Stimulated activated CD8-positive, alpha-beta memory T cell treated with anti-CD3 and anti-CD28 coated beads, Interleukin-7, amount 100 ng/mL, for 24 hours (primary cell): Measurements from ENCODE around the gene LMLN.
"Not testable (repeated sequence)": the region's sequence is repeated elsewhere in the genome, so short reads cannot be mapped to it uniquely, and the experiment has no call there.

ENCODE experiments used
- DNase-seq: peaks from one replicate; pipeline ENCODE4 v3.0.0-alpha.2; 2020; ENCODE audit warnings: low read depth

Gene LMLN, protein sequence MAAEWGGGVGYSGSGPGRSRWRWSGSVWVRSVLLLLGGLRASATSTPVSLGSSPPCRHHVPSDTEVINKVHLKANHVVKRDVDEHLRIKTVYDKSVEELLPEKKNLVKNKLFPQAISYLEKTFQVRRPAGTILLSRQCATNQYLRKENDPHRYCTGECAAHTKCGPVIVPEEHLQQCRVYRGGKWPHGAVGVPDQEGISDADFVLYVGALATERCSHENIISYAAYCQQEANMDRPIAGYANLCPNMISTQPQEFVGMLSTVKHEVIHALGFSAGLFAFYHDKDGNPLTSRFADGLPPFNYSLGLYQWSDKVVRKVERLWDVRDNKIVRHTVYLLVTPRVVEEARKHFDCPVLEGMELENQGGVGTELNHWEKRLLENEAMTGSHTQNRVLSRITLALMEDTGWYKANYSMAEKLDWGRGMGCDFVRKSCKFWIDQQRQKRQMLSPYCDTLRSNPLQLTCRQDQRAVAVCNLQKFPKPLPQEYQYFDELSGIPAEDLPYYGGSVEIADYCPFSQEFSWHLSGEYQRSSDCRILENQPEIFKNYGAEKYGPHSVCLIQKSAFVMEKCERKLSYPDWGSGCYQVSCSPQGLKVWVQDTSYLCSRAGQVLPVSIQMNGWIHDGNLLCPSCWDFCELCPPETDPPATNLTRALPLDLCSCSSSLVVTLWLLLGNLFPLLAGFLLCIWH

DNA sequence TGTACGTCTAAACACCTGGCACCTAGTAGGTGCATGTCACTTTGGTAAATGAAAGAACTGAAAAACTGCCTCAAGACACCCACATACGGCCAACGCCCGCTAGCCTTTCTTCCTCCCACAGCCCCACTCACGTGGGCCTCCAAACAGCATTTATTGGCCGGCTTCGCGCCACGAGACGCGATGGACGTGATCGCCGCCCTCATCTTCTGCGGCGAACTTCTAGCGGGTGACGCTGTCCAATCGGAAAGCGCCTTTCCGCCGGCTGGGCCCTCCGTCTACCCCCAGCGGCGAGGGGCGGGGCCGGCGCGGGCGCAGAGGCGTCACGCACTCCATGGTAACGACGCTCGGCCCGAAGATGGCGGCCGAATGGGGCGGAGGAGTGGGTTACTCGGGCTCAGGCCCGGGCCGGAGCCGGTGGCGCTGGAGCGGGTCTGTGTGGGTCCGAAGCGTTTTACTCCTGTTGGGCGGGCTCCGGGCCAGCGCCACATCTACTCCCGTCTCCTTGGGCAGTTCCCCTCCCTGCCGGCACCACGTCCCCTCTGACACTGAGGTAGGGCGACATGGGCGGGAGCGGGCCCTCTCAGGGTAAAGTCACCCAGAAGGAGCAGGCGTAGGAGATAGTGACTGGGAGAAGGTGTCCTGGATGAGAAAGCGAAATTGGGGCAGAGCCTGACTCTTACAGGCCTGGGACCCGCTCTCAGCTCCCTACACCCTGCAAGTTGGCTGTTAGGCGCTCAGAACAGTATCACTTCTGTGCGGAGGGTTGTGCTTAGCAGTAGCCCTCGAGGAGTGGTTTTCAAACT is at the start of gene LMLN:
Gene LMLN, plus strand, starts transcription at position 327 of the 803 bp plus-strand sequence. Its CDS starts 29 bp downstream, at position 356.
- peak; percentile 83 for DNase-seq

DNA sequence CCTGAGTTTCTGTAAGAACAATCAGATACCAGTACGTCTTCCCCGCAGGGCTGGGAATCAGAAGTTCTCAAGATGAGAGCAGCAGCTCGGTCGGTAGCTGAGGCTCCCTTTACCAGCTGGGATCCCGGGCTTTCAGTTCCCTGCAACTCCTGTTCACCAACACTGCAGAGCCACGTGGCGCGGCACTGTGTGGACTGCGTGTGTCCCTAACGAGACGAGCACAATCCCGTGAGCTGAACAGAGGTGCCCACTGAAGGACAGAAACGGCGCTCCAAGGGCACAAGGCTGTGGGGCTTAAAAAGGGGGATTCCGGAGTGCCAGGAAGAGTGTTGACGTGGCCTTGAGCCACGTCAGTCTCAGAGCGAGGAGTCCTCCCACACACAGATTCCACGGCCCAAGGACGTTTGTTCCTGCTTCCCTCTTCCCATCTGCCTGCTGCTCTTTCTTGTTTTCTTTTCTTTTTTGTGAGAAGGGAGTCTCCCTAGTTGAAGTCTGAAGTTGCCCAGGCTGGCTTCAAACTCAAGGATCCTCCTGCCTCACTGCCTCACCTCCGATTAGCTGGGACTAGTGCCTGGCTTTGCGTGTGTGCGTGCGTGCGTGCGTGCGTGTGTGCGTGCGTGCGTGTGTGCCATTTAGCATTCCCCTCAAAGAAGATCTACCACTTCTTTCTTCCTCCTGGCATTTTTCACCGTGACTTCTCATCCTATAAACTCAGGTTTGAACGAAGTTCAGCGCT is 47.1 kb upstream of the LMLN start:
- DNase-seq: no peak

DNA sequence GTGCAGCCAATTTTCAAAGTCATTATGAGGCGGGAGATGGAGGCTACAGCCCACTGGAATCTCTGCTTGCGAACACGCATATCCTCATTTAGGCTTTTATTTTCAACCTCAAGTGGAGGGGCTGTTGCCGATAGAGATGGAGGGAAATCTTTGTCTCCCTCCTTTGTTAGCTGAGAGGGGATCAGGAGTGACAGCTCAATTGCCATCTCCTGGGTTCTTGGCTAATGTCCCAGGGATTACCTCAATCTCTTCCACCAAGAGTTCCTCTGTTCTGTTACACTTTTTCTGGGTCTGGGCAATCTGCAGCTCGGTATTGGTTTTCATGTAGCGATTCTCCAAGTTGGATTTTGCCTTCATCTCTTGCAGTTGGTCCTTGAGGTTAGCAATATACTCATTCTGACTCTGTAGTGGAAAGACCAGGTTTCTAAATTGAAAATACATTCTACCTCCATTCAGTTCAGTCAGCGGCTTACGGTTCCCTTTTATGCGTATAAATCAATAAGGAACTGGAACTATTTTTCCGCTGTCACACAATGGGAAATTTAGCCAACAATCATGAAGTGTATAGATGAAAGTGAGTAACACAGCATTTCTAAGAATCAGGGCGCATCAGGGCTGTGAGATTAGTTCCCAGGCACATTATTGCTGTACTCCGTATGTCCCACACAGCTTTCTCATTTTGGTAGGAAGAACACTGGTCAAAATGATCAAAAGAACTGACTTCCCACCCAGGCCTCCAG is 46.2 kb upstream of the LMLN start:
- no peak for DNase-seq

DNA sequence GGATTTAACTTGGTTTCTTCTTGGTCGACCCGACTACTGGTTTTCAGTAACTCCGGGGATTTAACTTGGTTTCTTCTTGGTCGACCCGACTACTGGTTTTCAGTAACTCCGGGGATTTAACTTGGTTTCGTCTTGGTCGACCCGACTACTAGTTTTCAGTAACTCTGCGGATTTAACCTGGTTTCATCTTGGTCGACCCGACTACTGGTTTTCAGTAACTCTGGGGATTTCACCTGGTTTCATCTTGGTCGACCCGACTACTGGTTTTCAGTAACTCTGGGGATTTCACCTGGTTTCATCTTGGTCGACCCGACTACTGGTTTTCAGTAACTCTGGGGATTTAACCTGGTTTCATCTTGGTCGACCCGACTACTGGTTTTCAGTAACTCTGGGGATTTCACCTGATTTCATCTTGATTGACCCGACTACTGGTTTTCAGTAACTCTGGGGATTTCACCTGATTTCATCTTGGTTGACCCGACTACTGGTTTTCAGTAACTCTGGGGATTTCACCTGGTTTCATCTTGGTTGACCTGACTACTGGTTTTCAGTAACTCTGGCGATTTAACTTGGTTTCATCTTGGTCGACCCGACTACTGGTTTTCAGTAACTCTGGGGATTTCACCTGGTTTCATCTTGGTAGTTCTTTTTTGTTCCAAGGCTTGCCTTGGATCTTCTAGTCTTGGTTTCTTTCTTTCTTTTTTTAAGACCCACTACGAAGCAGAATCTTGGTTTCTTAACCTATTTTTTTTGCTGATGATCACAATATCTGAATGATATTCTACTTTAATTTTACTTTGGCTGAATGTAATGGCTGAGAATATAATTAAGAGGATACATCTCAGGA is 38.4 kb upstream of the LMLN start:
- not testable (repeated sequence) for DNase-seq

DNA sequence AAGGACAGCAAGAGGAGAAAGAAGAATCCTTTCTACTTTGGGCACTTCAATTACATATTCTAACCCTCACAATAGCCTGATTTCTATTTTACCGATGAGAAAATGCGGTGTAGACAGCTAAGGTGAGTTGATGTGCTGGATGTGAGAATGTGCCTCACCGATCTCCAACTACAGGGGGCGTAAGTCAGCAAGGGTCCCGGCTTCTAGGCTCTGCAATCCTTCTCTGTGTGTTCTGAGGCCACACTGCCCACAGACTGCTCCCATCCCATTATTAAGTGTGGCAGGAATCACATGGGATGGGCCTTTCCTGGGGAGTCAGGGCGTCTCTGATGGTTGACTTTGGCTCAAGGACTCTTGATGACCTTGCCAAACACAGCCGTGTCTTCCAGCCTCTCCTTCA is 33.6 kb upstream of the LMLN start:
- DNase-seq: no peak

DNA sequence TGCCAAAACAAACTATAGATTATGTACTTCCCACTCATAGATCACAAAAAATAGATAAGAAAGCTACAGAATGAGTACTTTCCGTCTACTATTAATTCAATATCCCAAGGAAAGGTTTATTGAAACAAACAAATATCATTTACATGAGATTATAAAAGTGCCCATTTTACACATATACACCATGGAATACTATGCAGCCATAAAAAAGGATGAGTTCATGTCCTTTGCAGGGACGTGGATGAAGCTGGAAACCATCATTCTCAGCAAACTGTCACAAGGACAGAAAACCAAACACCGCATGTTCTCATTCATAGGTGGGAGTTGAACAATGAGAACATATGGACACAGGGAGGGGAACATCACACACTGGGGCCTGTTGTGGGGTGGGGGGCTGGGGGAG is 32.4 kb upstream of the LMLN start:
- DNase-seq: not testable (repeated sequence)

DNA sequence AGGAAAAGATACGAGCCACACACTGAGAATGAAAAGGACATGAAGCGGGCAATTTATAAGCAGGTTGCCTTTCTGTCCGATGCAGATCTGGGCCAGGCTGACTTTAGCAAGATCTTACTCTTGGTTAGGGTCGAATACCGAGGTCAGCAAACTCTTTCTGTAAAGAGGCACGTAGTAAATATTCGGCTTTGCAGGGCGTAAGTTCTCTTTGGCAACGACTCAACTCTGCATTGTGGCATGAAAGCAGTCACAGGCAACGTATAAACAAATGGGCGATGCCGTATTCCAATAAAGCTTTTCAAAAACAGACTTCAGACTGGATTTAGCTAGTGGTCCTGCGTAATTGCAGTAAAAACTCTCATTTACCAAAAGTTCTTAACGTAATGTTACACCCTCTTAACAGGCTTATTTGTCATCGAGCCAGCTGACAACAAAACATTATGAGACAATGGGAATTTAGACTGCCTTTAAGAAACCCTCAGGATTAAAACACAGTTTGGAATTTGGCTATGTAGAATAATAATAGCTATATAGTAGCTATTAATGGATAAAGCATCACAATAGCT is 23.1 kb upstream of the LMLN start:
- no peak for DNase-seq

DNA sequence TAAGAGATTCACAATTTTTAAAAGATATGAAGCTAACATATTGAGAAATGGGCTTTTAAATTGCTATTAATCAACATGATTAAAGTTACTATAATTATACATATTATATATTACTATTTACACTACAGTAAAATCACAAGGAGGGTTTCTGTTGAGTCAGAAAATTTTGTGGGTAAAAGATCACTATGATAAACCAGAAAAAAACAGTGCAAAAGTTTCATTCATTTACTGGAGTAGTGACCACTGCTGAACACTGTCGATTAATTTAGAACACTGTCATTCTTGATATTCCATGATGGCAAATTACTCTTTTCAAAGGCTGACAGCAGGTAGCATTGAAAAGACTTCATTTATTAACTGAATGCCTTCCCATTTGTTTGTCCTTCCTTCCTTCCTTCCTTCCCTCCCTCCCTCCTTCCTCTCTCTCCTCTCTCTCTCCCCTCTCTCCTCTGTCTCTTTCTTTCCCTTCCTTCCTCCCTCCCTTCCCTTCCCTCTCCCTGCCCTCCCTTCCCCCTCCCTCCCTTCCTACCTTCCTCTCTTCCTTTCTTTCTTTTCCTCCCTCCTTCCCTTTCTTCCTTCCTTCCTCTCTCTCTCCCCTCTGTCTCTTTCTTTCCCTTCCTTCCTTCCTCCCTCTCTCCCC is 19.2 kb upstream of the LMLN start:
- DNase-seq: no peak

DNA sequence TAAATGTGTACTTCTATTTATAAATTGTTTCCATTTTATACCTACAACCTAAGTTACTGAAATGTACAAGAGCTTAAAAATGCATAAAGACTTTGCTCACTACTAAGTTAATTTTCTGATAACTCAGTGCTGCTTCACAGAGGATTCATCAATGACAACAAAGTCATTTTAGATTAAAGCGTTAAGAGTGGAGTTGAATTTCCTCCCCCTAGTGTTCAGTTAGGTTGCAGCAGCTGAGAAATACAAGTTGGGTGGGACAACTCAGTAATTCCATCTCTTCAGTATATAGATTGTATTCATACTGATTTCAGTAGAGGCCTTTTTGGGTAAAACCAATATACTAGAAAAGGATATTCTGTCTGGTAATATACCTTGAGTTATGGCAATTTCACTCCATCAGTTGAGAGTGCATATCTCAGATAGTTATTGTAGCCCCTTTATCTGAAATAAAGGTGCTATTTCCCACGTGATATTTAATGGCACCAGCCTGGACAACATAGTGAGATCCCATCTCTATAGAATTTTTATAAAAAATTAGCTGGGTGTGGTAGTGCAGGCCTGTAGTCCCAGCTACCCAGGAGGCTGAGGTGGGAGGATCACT is 17.0 kb upstream of the LMLN start:
- DNase-seq: no peak

DNA sequence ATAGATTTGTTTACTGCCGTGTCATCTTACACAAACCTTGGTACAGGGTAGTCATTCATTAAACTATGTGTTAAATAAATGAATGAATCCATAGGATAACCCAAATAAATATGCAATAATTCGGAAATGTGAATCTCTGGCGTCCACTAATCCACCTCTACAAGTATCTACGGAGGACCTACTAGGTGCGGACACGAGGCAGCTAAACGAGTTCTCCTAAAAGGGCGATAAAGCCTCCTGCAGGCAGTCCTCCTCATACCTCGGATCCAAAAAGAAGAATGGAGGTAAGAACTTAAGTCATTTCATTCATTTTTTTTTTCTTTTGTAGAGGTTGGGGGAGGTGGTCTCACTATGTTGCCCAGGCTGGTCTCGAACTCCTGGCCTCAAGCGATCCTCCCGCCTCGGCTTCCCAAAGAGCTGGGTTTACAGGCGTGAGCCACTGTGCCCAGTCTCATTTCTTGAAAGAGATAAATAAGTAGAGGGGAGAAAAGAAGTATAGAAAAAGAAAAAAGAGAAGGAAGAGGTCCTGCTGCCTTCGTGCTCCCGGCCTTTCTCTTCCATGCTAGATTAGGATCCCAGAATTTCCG is 10.7 kb upstream of the LMLN start:
- no peak for DNase-seq

DNA sequence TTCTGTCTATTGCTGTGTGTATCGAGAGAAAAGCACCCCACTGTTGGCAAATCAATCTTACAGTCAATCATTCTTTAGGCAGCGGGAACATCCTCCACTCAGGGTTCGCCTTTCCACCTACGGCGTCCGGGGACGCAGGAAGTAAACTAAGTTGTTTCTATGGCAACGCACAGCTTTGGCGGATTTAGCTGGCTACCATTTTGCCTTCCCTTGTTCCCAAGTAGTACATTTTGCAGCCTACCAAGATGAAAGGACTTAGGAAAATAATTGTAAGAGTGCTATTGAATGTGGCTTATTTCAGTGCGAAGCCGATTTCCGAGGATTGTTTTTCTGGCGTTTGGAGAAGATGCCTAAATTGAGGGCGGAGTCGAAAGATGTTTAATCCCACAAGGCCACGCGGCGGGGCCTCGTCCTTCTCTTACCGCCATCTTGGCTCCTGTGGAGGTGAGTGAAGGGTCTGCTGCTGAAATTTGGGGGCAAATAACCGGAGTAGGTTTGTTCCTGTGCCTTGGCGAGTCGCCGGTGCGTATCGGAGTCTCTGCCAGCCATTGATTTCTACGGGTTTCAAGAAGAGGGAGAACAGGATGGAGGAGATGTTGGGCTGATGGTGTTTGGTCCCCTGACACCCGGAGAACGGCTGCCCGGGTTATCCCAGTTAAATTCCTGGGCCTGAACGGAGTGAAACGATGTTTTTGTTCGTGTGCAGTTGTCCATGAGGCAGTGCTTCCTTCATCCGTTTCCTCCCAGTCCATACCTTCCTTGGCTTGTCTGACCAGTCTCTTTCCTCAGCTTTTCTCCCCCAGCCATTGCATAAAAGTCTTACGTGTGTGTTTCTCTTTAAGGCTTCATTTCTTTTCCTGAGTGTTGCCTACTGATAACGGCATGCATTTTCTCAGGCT is 10.0 kb upstream of the LMLN start, which contains the start of gene RPL35A:
Gene RPL35A, plus strand, starts transcription at position 413 of the 899 bp plus-strand sequence. CDS start 778 bp downstream, outside the sequence.
- DNase-seq: peak; percentile 57

DNA sequence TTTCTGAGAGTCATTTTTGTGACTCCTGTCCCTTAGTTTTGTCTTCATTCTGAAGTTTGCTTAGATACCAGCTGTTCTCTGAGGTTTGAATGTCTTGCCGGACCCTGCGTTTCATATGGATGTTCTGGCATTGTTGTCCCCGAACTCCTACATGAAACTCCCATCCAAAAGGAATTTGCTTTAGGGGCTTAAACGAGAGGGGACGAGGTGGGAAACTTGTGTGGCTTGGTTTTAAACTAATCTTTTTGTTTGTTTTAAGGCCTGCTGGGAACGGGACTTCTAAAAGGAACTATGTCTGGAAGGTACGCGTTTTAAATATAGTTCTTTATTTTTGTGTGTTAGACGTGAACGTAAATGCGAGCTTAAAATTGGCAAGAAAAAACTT is 9.3 kb upstream of the LMLN start:
- no peak for DNase-seq

DNA sequence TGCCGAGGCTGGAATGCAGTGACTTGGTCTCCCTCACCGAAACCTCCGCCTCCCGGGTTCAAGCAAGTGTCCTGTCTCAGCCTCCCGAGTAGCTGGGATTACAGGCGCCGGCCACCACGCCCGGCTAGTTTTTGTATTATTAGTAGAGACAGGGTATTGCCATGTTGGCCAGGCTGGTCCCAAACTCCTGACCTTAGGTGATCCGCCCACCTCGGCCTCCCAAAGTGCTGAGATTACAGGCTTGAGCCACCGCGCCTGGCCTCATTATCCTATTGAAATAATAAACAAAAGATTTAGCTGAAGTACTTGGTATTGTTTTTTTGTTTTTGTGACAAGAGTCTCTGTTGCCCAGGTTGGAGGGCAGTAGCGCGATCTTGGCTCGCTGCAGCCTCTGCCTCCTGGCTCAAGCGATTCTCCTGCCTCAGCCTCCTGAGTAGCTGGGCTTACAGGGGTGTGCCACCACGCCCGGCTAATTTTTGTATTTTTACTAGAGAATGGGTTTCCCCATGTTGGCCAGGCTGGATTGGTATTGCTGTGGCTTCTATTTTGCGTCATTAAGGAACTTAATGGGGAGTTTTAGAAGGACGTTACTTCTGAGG is 8.5 kb upstream of the LMLN start:
- DNase-seq: no peak

DNA sequence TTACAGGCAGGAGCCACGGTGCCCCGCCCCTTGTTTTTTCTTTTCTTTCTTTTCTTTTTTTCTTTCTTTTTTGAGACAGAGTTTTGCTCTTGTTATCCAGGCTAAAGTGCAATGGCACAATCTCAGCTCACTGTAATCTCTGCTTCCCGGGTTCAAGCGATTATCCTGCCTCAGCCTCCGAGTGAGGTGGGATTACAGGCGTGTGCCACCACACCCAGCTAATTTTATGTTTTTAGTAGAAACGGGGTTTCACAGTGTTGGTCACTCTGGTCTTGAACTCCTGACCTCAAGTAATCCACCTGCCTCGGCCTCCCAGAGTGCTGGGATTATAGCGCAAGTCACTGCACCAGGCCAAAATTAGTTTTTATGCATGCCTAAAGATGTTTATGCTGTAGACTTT is 7.6 kb upstream of the LMLN start:
- no peak for DNase-seq

DNA sequence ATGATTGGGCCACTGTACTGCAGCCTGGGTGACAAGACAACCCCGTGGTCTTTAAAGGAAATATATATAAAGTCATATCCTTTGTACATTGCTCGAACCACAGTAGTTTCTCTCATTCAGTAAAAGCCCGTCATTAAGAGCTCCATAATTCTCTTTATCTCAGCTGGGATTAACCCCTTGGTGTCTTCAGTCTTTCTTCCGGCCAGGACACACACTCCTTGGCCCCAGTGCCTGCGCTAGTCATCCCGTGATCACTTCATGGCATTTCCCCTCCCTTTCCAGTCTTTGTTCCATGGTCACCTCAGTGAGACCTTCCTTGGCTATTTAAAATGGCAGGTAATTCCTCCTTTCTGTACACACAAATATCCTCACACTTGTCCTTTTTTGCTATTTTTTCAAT is 6.7 kb upstream of the LMLN start:
- DNase-seq: no peak

DNA sequence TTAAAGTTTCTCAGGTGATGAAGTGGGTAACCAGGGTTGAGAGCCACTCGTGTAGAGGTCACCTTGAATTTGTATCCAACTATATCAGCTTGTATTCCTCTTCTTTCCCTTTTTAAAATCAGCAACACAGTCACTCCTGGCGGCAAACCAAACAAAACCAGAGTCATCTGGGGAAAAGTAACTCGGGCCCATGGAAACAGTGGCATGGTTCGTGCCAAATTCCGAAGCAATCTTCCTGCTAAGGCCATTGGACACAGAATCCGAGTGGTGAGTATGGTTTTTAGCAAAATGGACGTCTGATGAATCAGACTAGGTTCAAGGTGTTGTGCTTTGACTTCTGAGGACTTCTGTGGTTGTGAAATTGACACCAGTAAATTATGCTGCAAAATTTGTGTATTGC is 6.1 kb upstream of the LMLN start:
- DNase-seq: no peak

DNA sequence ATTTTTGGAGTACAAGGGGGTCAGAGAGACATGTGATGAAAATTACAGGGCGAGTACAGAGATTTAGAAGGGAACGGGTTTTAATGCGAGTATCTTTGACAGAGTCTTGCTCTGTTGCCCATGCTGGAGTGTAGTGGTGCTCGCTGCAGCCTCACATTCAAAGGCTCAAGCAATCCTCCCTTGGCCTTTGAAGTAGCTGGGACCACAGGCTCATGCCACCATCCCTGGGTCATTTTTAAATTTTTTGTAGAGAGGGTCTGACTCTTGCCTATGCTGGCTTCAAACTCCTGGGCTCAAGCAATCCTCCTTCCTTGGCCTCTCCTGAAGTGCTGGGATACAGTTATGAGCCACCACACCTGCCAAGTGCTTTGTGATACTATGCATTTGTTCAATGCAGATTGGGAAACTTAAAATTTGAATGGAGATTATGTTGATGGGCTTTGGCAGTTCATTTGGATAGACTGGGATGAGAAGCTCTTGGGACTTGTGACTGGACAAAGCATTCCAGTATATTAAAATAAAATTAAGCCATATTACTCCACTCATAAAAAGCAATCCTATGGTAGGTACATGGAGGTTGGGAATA is 4.0 kb upstream of the LMLN start:
- no peak for DNase-seq
